Vagina (tissue), 2 donors: Measurements from ENCODE around the gene CECR2.

ENCODE experiments used
- CTCF ChIP-seq, 3 experiments: fragments of 450-650 bp in 2 of 3; fragments of 200-600 bp in 1 of 3; sonication (generic) in 1 of 3; IDR thresholded peaks; one replicate each; pipeline ENCODE4 v1.5.1; 2017 to 2019; ENCODE audit warnings: antibody characterized with exemption in 3 of 3, mild to moderate bottlenecking in 2 of 3, moderate library complexity in 2 of 3
- POLR2A ChIP-seq, 2 donors: fragments of 450-650 bp; IDR thresholded peaks; one replicate each; pipeline ENCODE4 v1.6.1; 2017; ENCODE audit warnings: antibody characterized with exemption in 2 of 2, mild to moderate bottlenecking in 2 of 2, moderate library complexity in 2 of 2

- TF ChIP-seq CTCF (IDR thresholded peaks at IDR 0.05) (no peak), POLR2A (IDR thresholded peaks at IDR 0.05) (no peak)
Observed at GRCh38 chr22:17418890-17419324, 49.6 kb downstream of the CECR2 start.
